GM19452 (cell line): ENCODE data around the gene CDH12.

Experiments used
- ATAC-seq: cut with Tn5 transposase; IDR thresholded peaks from one replicate; pipeline ENCODE4 v1.9.1; 2021; ENCODE audit not compliant: unreplicated experiment

Gene CDH12

GRCh38 chr5:21783074-21783679 is 1070.0 kb downstream of the CDH12 start:
- ATAC-seq, result no peak

- ATAC-seq, result no peak
Observed at GRCh38 chr5:21776466-21776865, 1076.7 kb downstream of the CDH12 start.

- ATAC-seq, result no peak
Observed at GRCh38 chr5:21774801-21775200, 1078.3 kb downstream of the CDH12 start.

GRCh38 chr5:21774281-21774680 is 1078.9 kb downstream of the CDH12 start:
- ATAC-seq, result no peak

- no peak for ATAC-seq
Observed at GRCh38 chr5:21773456-21773855, 1079.7 kb downstream of the CDH12 start.

- no peak for ATAC-seq
Observed at GRCh38 chr5:21765406-21765805, 1087.7 kb downstream of the CDH12 start.

- ATAC-seq, result no peak
Observed at GRCh38 chr5:21739096-21739495, 1114.0 kb downstream of the CDH12 start.

- ATAC-seq, result no peak
Observed at GRCh38 chr5:21723500-21723899, 1129.6 kb downstream of the CDH12 start.

- no peak for ATAC-seq
Observed at GRCh38 chr5:21711866-21712758, 1141.0 kb downstream of the CDH12 start.

- no peak for ATAC-seq
Observed at GRCh38 chr5:21709770-21710169, 1143.4 kb downstream of the CDH12 start.

- no peak for ATAC-seq
Observed at GRCh38 chr5:21704974-21705668, 1148.0 kb downstream of the CDH12 start.

- no peak for ATAC-seq
Observed at GRCh38 chr5:21701317-21701716, 1151.8 kb downstream of the CDH12 start.
